Smooth muscle cell (in vitro differentiated cells): ENCODE measurements around the gene PHACTR1. TPM values are rescaled to one million over a fixed set of nuclear protein-coding genes. Genes with fewer than 3 reads are reported as not detected.

Source experiments
- DNase-seq: peaks from one replicate; lab custom pipeline; 2025; ENCODE audit not compliant: unreplicated experiment; lab: John Stamatoyannopoulos, UW
- H2AFZ ChIP-seq: fragments of 200-600 bp; sonication (generic); 2 replicates; pipeline ENCODE4 v1.6.0; 2016; ENCODE audit warnings: antibody characterized with exemption, low read depth, mild to moderate bottlenecking
- H3F3A ChIP-seq: fragments of 200-600 bp; sonication (generic); 2 replicates; pipeline ENCODE4 v1.6.0; 2017; ENCODE audit warnings: antibody characterized with exemption, low read depth
- H3K27ac ChIP-seq: fragments of 200-600 bp; sonication (generic); 2 replicates; pipeline ENCODE4 v1.5.1; 2016; ENCODE audit warnings: low read depth, mild to moderate bottlenecking
- H3K27me3 ChIP-seq: fragments of 200-600 bp; sonication (generic); 2 replicates; pipeline ENCODE4 v1.6.1; 2016; ENCODE audit warnings: low read depth, mild to moderate bottlenecking
- H3K36me3 ChIP-seq: fragments of 200-600 bp; sonication (generic); 2 replicates; pipeline ENCODE4 v1.5.1; 2016; ENCODE audit warnings: low read depth
- H3K4me1 ChIP-seq: fragments of 200-600 bp; sonication (generic); 2 replicates; pipeline ENCODE4 v1.5.1; 2016; ENCODE audit warnings: low read depth
- H3K4me2 ChIP-seq: fragments of 200-600 bp; sonication (generic); 2 replicates; pipeline ENCODE4 v1.6.0; 2016; ENCODE audit warnings: mild to moderate bottlenecking
- H3K4me3 ChIP-seq: fragments of 200-600 bp; sonication (generic); 2 replicates; pipeline ENCODE4 v1.5.1; 2016; ENCODE audit warnings: mild to moderate bottlenecking
- H3K79me2 ChIP-seq: fragments of 200-600 bp; sonication (generic); 2 replicates; pipeline ENCODE4 v1.6.0; 2016; ENCODE audit warnings: low read depth, mild to moderate bottlenecking
- H3K9ac ChIP-seq: fragments of 200-600 bp; sonication (generic); 2 replicates; pipeline ENCODE4 v1.6.0; 2016; ENCODE audit warnings: low read depth
- H3K9me3 ChIP-seq: fragments of 200-600 bp; sonication (generic); replicated peaks from 2 replicates; pipeline ENCODE4 v1.5.1; 2016; ENCODE audit warnings: low read depth
- H4K20me1 ChIP-seq: fragments of 200-600 bp; sonication (generic); 2 replicates; pipeline ENCODE4 v1.6.0; 2016; ENCODE audit warnings: low read depth
- WGBS: methylation state at CpG from one replicate; pipeline ENCODE4 v1.1.7; 2016; ENCODE audit warnings: low lambda C conversion rate; 5-methylcytosine and 5-hydroxymethylcytosine counted together
- polyA plus RNA-seq: library from polyadenylated mRNA; unstranded; fragments of >200 nt; fragmentation: Nextera tagmentation; extraction: Ambion mirVana; gene quantifications from 2 replicates; pipeline ENCODE4 v1.2.1, GENCODE V29; 2016
- total RNA-seq: library from RNA; depleted of rRNA; stranded (reverse); fragments of >200 nt; gene quantifications from 2 replicates; pipeline ENCODE4 v1.2.3, GENCODE V29; 2014
- TF ChIP-seq, protein P1 (sequence below): fragments of 200-600 bp; sonication (generic); IDR thresholded peaks from 2 replicates; pipeline ENCODE4 v1.5.1; 2017; ENCODE audit warnings: borderline replicate concordance, mild to moderate bottlenecking, antibody characterized with exemption; ENCODE audit not compliant: insufficient read depth, poor library complexity, severe bottlenecking

PHACTR1 gene
- total and polyA plus RNA-seq, 2 experiments from 2014 or later = 0.09 to 0.67 TPM

DNA sequence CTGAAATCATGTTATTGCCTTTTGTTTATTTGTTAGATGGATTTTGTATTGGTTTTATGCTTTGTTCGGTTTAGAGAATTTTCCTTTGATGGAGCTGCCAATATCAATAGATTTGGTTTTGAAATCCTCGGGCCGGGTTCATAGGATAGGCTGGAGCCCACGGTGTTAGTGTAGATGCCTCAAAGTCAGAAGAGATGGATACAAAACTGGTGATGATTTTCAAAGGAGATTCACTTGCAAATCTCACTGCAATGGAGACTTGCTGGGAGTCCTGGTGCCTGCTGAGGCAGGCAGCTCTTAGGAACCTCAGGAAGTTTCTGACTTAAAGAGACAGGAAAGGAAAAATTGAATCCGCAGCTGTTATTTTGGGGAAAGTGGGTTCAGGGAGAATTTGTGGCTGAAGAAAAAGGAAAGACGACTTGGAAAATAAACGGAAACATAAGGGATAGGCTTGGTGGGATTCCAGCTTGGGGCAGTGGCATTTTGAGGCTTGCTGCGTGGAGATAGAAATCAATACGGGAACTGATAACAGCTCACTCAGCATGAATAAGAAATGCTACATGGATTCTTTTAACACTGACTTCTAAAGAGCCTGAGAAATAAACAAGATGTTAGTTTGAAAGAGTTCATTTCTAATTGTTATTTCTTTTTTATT lies 241.6 kb downstream of the PHACTR1 start:
- Histone ChIP-seq H3K79me2 (no peaks in the 10 kb centered on the region), H3K4me2 (peak overlapping the region; percentile 87), H3K4me3 (peak overlapping the region; percentile 63), H3F3A (no peaks in the 10 kb centered on the region), H3K27ac (no peak overlapping the region), H3K9me3 (no peaks in the 10 kb centered on the region), H3K36me3 (no peaks in the 10 kb centered on the region), H2AFZ (peak overlapping the region; percentile 76), H3K9ac (no peak overlapping the region), H3K4me1 (peaks cover 5% of the 10 kb centered on the region), H4K20me1 (no peaks in the 10 kb centered on the region), H3K27me3 (peaks cover 37% of the 10 kb centered on the region)
- WGBS = 10% methylated on average over 9 of the region's 9 CpGs
- no peak for DNase-seq
- TF ChIP-seq, protein P1, sequence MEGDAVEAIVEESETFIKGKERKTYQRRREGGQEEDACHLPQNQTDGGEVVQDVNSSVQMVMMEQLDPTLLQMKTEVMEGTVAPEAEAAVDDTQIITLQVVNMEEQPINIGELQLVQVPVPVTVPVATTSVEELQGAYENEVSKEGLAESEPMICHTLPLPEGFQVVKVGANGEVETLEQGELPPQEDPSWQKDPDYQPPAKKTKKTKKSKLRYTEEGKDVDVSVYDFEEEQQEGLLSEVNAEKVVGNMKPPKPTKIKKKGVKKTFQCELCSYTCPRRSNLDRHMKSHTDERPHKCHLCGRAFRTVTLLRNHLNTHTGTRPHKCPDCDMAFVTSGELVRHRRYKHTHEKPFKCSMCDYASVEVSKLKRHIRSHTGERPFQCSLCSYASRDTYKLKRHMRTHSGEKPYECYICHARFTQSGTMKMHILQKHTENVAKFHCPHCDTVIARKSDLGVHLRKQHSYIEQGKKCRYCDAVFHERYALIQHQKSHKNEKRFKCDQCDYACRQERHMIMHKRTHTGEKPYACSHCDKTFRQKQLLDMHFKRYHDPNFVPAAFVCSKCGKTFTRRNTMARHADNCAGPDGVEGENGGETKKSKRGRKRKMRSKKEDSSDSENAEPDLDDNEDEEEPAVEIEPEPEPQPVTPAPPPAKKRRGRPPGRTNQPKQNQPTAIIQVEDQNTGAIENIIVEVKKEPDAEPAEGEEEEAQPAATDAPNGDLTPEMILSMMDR = no peak

- no peak overlapping the region for H2AFZ ChIP-seq
- H3K9ac ChIP-seq = no peak overlapping the region
- no peaks in the 10 kb centered on the region for H3K36me3 ChIP-seq
- peaks cover 5% of the 10 kb centered on the region for H3K4me1 ChIP-seq
- WGBS = 96% methylated on average over 4 of the region's 4 CpGs
- no peak overlapping the region for H3K4me2 ChIP-seq
- no peak overlapping the region for H3K27ac ChIP-seq
- no peak overlapping the region for H3K4me3 ChIP-seq
- H3K9me3 ChIP-seq = no peaks in the 10 kb centered on the region
- DNase-seq = no peak
- no peaks in the 10 kb centered on the region for H3K79me2 ChIP-seq
- TF ChIP-seq, protein P1 = no peak
- no peaks in the 10 kb centered on the region for H4K20me1 ChIP-seq
- no peaks in the 10 kb centered on the region for H3F3A ChIP-seq
- H3K27me3 ChIP-seq = peaks cover 21% of the 10 kb centered on the region
Measured at GRCh38 chr6:12961761-12962160, 245.2 kb downstream of the PHACTR1 start.

DNA sequence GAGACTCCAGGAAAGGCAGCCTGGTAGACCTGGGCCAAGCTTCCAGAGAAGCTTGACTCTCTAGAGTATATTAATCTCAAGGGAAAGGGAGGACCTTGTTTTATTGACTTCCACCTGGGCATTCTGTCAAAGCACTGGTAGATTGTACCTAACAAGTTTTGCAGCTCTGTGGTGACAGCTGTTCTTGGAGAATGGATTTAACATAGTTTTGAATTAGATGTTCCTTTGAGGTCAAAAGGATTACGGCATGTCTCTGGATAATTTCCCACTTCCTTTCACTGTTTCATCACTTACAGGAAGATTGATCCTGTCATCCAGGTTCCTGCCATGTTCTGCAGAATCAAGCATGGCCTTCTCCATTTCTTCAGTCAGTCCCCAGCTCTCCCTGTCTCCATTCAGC lies 246.0 kb downstream of the PHACTR1 start:
- no peaks in the 10 kb centered on the region for H3K9me3 ChIP-seq
- peaks cover 5% of the 10 kb centered on the region for H3K4me1 ChIP-seq
- H3K9ac ChIP-seq = no peak overlapping the region
- no peaks in the 10 kb centered on the region for H3F3A ChIP-seq
- H4K20me1 ChIP-seq = no peaks in the 10 kb centered on the region
- H3K36me3 ChIP-seq = no peaks in the 10 kb centered on the region
- WGBS = 81% methylated on average over 1 of the region's 1 CpG
- DNase-seq = no peak
- no peak overlapping the region for H3K4me2 ChIP-seq
- H3K27me3 ChIP-seq = peaks cover 23% of the 10 kb centered on the region
- TF ChIP-seq, protein P1 = no peak
- H3K4me3 ChIP-seq = no peak overlapping the region
- H3K27ac ChIP-seq = no peak overlapping the region
- no peak overlapping the region for H2AFZ ChIP-seq
- H3K79me2 ChIP-seq = no peaks in the 10 kb centered on the region

DNA sequence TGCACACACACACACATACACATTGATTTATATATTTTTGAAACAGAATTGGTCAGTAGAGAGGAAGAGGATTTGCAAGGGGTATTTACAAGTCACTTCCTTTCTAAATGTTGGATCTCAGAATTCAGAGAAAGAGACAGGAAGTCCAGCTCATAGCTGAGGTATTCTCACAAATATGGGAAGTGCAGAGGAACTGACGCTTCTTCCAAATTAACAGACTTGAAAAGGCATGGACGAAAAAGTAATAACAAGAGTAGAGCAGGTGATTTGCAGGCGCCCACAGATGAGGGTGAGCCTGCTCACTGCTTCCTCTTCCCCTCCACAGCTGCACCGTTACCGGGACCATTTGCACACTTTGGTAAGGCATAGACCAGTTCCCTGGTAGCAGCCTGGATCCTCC lies 246.4 kb downstream of the PHACTR1 start:
- DNase-seq = no peak
- H3K4me3 ChIP-seq = no peak overlapping the region
- WGBS = 79% methylated on average over 5 of the region's 5 CpGs
- TF ChIP-seq, protein P1 = no peak
- H3K4me2 ChIP-seq = no peak overlapping the region
- H2AFZ ChIP-seq = no peak overlapping the region
- no peaks in the 10 kb centered on the region for H3K79me2 ChIP-seq
- H3K9ac ChIP-seq = no peak overlapping the region
- no peaks in the 10 kb centered on the region for H4K20me1 ChIP-seq
- H3F3A ChIP-seq = no peaks in the 10 kb centered on the region
- H3K36me3 ChIP-seq = no peaks in the 10 kb centered on the region
- no peak overlapping the region for H3K27ac ChIP-seq
- peaks cover 23% of the 10 kb centered on the region for H3K27me3 ChIP-seq
- peaks cover 4% of the 10 kb centered on the region for H3K4me1 ChIP-seq
- H3K9me3 ChIP-seq = no peaks in the 10 kb centered on the region
